Lower lobe of right lung (tissue), 2 donors: ENCODE measurements around the gene FGGY. TPM values are rescaled to one million over a fixed set of nuclear protein-coding genes. Genes with fewer than 3 reads are reported as not detected.
"Not testable (repeated sequence)": the region's sequence is repeated elsewhere in the genome, so short reads cannot be mapped to it uniquely, and the experiment has no call there.

Source experiments
- ATAC-seq, 2 donors: fragments of 200-7000 bp; cut with Tn5 transposase; one replicate each; pipeline ENCODE4 v1.9.1; 2020 to 2022; ENCODE audit warnings: mild to moderate bottlenecking in 2 of 2, moderate library complexity in 2 of 2
- DNase-seq: peaks from one replicate; pipeline ENCODE4 v3.0.0-alpha.2; 2020
- H3K27ac ChIP-seq: fragments of 200-600 bp; one replicate; pipeline ENCODE4 v1.8.0; 2022
- H3K27me3 ChIP-seq: fragments of 200-600 bp; one replicate; pipeline ENCODE4 v1.8.0; 2022; ENCODE audit warnings: low read depth
- H3K36me3 ChIP-seq: fragments of 200-600 bp; one replicate; pipeline ENCODE4 v1.8.0; 2022; ENCODE audit warnings: mild to moderate bottlenecking
- H3K4me1 ChIP-seq: fragments of 200-600 bp; one replicate; pipeline ENCODE4 v1.8.0; 2022
- H3K4me3 ChIP-seq: fragments of 200-600 bp; one replicate; pipeline ENCODE4 v1.8.0; 2022; ENCODE audit warnings: mild to moderate bottlenecking
- H3K9me3 ChIP-seq: fragments of 200-600 bp; one replicate; pipeline ENCODE4 v1.8.0; 2022
- intact Hi-C: fragments of 100-400 bp; cut with DNase I; formaldehyde crosslinking; loops from one replicate; pipeline ENCODE4 v1.11.0; 2022
- total RNA-seq: library from RNA; stranded (reverse); fragmentation: NEBNext Ultra II Directional; extraction: Animal tissue kit (Norgen Biotek cat#: 25700); gene quantifications from one replicate; pipeline ENCODE4 v1.2.1, GENCODE V29; 2021
- TF ChIP-seq, protein P1 (sequence below): fragments of 200-600 bp; IDR thresholded peaks from one replicate; pipeline ENCODE4 v1.8.0; 2022; ENCODE audit warnings: antibody characterized with exemption, mild to moderate bottlenecking
- donor health status: DM: no; HTN: yes; CAD: no; lungs with severe emphysema.

The FGGY gene
- total RNA-seq, 1 donor from 2014 or later = 31.4 TPM

- TF ChIP-seq, protein P1, sequence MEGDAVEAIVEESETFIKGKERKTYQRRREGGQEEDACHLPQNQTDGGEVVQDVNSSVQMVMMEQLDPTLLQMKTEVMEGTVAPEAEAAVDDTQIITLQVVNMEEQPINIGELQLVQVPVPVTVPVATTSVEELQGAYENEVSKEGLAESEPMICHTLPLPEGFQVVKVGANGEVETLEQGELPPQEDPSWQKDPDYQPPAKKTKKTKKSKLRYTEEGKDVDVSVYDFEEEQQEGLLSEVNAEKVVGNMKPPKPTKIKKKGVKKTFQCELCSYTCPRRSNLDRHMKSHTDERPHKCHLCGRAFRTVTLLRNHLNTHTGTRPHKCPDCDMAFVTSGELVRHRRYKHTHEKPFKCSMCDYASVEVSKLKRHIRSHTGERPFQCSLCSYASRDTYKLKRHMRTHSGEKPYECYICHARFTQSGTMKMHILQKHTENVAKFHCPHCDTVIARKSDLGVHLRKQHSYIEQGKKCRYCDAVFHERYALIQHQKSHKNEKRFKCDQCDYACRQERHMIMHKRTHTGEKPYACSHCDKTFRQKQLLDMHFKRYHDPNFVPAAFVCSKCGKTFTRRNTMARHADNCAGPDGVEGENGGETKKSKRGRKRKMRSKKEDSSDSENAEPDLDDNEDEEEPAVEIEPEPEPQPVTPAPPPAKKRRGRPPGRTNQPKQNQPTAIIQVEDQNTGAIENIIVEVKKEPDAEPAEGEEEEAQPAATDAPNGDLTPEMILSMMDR = no peak
- no peak for ATAC-seq
- Histone ChIP-seq H3K27ac (no peak overlapping the region), H3K9me3 (peaks cover 8% of the 10 kb centered on the region), H3K4me3 (no peak overlapping the region), H3K27me3 (no peaks in the 10 kb centered on the region), H3K4me1 (no peaks in the 10 kb centered on the region), H3K36me3 (no peaks in the 10 kb centered on the region)
- DNase-seq = no peak
- intact Hi-C loops = no loop called here
Measured at GRCh38 chr1:59554752-59555151, 257.9 kb downstream of the FGGY start.

DNA sequence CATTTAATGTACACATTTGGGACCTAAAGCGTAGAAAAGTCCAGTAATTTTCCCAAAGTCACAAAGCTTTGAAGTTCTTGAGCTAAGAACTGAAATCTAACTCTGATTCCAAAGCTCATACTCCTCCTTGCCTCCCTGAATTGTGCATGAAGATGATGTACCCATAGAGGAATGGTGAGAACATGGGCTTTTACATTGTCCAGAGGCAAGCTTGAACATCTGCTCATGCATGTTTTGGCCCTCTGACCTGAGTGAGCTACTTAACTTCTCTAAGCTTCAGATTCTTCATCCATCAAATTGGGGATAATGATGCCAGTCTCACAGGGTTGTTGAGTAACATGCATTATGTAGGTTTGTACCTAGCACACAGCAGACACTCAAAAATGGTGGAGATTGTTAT is 259.5 kb downstream of the FGGY start:
- Histone ChIP-seq H3K4me3 (no peak overlapping the region), H3K27ac (no peak overlapping the region), H3K27me3 (no peaks in the 10 kb centered on the region), H3K9me3 (peaks cover 8% of the 10 kb centered on the region), H3K36me3 (no peaks in the 10 kb centered on the region), H3K4me1 (no peaks in the 10 kb centered on the region)
- TF ChIP-seq, protein P1 = no peak
- no peak for ATAC-seq
- no peak for DNase-seq
- intact Hi-C loops = no loop called here

DNA sequence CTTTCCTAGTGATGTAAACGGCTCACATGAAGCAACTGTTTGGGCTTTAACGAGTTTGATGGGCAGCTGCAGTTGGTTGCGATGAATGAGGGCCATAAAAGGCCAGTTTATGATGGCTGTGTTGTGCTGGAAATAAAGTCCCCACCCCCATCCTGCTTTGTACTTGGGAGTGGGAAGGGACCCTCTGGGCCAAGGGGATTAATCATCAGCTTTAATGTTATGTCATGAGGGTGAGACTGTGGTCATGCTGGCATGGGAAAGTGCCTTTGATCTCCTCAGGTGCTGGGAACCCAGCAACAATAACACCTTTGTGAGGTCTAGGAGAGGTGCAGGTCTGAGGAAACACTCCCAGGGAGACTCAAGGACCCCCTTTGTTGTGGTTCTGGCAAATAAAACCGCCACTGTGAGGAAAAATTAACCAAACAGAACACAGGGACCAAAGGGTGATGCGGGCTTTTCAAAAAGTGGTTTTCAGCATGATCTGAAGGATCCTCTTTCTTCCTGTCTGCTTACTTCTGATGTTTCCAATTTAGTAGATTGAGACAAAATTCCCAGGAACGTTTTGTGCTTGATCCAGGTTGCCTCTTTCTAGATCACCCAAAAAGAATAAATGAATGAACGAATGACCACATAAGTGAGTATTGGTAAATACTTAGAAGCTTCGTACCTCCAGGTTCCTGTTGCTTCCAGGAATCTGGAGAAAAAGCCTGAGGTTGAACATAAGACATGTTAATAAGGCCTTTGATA is 260.1 kb downstream of the FGGY start:
- H3K9me3 ChIP-seq = peaks cover 8% of the 10 kb centered on the region
- ATAC-seq = no peak
- TF ChIP-seq, protein P1 = no peak
- intact Hi-C loops = no loop called here
- no peaks in the 10 kb centered on the region for H3K27me3 ChIP-seq
- no peak overlapping the region for H3K27ac ChIP-seq
- no peak for DNase-seq
- no peaks in the 10 kb centered on the region for H3K4me1 ChIP-seq
- H3K4me3 ChIP-seq = no peak overlapping the region
- H3K36me3 ChIP-seq = no peaks in the 10 kb centered on the region

DNA sequence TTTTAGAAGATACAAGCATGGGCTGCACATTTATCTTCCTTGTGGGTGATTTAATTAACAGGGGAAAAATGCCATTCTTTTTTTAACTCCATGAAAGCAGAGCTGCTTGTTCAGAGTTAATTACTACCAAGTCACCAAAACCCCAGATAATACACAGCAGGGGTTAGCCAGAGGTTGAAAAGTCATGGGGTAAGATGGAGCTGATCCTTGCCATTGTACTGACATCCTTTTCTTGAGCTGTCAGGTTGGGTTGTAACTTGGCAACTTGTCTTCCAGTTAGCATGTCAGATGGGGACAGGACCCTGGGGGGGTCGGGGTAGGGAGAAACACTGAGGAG is 260.6 kb downstream of the FGGY start:
- no peaks in the 10 kb centered on the region for H3K4me1 ChIP-seq

DNA sequence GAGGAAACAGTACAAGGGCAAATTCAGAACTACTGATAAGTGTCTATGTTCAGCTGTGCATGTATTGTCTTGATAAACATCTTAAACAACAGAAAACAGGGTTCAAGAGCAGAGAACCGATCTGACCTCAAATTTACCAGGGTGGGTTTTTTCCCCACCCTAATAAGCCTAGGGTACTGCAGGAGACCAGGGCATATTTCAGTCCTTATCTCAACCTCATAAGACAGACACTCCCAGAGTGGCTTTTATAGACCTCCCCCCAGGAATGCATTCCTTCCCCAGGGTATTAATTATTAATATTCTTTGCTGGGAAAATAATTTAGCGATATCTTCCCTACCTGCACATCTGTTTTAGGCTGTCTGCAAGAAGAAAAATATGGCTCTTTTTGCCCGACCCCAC is 261.7 kb downstream of the FGGY start:
- H3K27me3 ChIP-seq, H3K4me1 ChIP-seq, DNase-seq, ATAC-seq, H3K4me3 ChIP-seq, H3K9me3 ChIP-seq, H3K36me3 ChIP-seq, H3K27ac ChIP-seq, intact Hi-C loops: not testable (repeated sequence)

More for the DNA sequence above, 260.6 kb downstream of the FGGY start:
- intact Hi-C loops = no loop called here
- H3K36me3 ChIP-seq = no peaks in the 10 kb centered on the region
- DNase-seq (no peak), ATAC-seq (no peak)
- H3K4me3 ChIP-seq = no peak overlapping the region
- TF ChIP-seq, protein P1 = no peak
- H3K27me3 ChIP-seq = no peaks in the 10 kb centered on the region
- no peak overlapping the region for H3K27ac ChIP-seq
- peaks cover 8% of the 10 kb centered on the region for H3K9me3 ChIP-seq

- H3K4me1 ChIP-seq = no peaks in the 10 kb centered on the region
- H3K27me3 ChIP-seq = no peaks in the 10 kb centered on the region
- H3K27ac ChIP-seq = no peak overlapping the region
- no peaks in the 10 kb centered on the region for H3K36me3 ChIP-seq
- H3K9me3 ChIP-seq = peaks cover 8% of the 10 kb centered on the region
- no peak for DNase-seq
- intact Hi-C loops = no loop called here
- ATAC-seq = no peak
- TF ChIP-seq, protein P1 = no peak
- no peak overlapping the region for H3K4me3 ChIP-seq
Measured at GRCh38 chr1:59560807-59561450, 264.0 kb downstream of the FGGY start.
